SK-N-SH (cell line): ENCODE data around the gene H1-8.

Source experiments
- CHD2 ChIP-seq: fragments of 150-350 bp; IDR thresholded peaks from 2 replicates; pipeline ENCODE4 v1.6.1; 2018; ENCODE audit warnings: low read length; ENCODE audit not compliant: partially characterized antibody
- ELF1 ChIP-seq: IDR thresholded peaks from 2 replicates; pipeline ENCODE4 v1.4.0; 2012
- EP300 ChIP-seq, 2 experiments: IDR thresholded peaks; 2 replicates each; pipeline versions ENCODE4 v1.4.0 to v1.6.1; 2012; ENCODE audit warnings: borderline replicate concordance in 1 of 2, low read depth in 1 of 2, low read length in 1 of 2
- EZH2phosphoT487 ChIP-seq: fragments of 200-600 bp; sonication (generic); IDR thresholded peaks from 2 replicates; pipeline ENCODE4 v1.6.1; 2017; ENCODE audit warnings: low read depth, mixed run types, mild to moderate bottlenecking, antibody characterized with exemption, moderate library complexity, borderline replicate concordance
- MXI1 ChIP-seq: IDR thresholded peaks from 2 replicates; pipeline ENCODE4 v1.6.1; 2012; ENCODE audit warnings: mild to moderate bottlenecking, low read depth, low read length, improper control_type of control experiment
- NFIC ChIP-seq: IDR thresholded peaks from 2 replicates; pipeline ENCODE4 v1.4.0; 2012; ENCODE audit warnings: borderline replicate concordance
- POLR2AphosphoS5 ChIP-seq: IDR thresholded peaks from 2 replicates; pipeline ENCODE4 v1.6.1; 2012; ENCODE audit warnings: low read depth, low read length
- RCOR1 ChIP-seq: fragments of 150-350 bp; IDR thresholded peaks from 2 replicates; pipeline ENCODE4 v1.6.1; 2017; ENCODE audit warnings: antibody characterized with exemption, low read length
- RFX5 ChIP-seq: IDR thresholded peaks from 2 replicates; pipeline ENCODE4 v1.6.1; 2012; ENCODE audit warnings: mild to moderate bottlenecking, improper control_type of control experiment, low read length
- TCF12 ChIP-seq: IDR thresholded peaks from 2 replicates; pipeline ENCODE4 v1.4.0; 2012
- TF ChIP-seq, protein P1 (sequence below): IDR thresholded peaks from 2 replicates; pipeline ENCODE4 v1.4.0; 2012; ENCODE audit warnings: low read depth
- TF ChIP-seq, protein P2 (sequence below): fragments of 200-600 bp; sonication (generic); IDR thresholded peaks from 2 replicates; pipeline ENCODE4 v1.6.1; 2017; ENCODE audit warnings: antibody characterized with exemption, mild to moderate bottlenecking, moderate library complexity
- TF ChIP-seq, protein P3 (sequence below): IDR thresholded peaks from 2 replicates; pipeline ENCODE4; 2012

DNA sequence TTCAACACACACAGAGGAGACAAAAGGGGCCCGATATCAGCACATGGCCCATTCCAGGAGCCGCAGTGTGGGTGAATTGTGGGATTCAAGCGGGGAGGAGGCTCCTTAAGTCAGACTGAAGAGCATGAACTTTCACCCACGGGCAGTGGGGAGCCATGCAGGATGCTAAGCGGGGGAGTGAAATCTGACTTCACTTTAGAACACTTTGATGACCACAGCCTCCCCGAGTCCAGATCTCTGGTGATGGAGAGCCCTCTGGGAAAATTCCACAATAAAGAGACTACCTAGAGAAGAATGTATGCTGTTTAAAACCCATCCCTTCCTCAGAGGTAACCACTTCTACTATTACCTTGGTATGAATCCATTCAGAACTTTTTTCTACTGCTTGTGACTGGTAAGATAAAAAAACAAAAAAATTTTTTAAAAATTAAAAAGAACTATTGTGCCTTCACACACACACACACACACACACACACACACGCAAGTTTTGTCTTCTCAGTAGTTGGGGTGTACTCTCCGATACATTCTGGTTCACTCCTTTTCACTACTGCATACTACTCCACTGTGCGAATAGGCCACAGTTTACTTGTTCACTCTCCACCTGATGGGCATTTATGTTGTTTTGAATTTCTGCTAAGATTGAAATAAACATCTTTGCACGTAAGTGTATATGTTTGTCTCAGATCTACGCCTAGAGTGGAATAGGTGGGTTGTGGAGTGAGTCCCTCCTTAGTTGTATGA lies 2.0 kb upstream of the H1-8 start:
- TF ChIP-seq MXI1 (no peak), NFIC (no peak), EP300 (IDR thresholded peaks at IDR 0.05; ENCODE audit: borderline replicate concordance in 1 of 2, low read depth in 1 of 2, low read length in 1 of 2) (no peak), CHD2 (no peak), POLR2AphosphoS5 (no peak), RFX5 (no peak), TCF12 (no peak), RCOR1 (no peak), EZH2phosphoT487 (no peak), ELF1 (no peak)
- TF ChIP-seq, protein P1, sequence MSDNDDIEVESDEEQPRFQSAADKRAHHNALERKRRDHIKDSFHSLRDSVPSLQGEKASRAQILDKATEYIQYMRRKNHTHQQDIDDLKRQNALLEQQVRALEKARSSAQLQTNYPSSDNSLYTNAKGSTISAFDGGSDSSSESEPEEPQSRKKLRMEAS: no peak
- TF ChIP-seq, protein P2, sequence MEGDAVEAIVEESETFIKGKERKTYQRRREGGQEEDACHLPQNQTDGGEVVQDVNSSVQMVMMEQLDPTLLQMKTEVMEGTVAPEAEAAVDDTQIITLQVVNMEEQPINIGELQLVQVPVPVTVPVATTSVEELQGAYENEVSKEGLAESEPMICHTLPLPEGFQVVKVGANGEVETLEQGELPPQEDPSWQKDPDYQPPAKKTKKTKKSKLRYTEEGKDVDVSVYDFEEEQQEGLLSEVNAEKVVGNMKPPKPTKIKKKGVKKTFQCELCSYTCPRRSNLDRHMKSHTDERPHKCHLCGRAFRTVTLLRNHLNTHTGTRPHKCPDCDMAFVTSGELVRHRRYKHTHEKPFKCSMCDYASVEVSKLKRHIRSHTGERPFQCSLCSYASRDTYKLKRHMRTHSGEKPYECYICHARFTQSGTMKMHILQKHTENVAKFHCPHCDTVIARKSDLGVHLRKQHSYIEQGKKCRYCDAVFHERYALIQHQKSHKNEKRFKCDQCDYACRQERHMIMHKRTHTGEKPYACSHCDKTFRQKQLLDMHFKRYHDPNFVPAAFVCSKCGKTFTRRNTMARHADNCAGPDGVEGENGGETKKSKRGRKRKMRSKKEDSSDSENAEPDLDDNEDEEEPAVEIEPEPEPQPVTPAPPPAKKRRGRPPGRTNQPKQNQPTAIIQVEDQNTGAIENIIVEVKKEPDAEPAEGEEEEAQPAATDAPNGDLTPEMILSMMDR: no peak
- TF ChIP-seq, protein P3, sequence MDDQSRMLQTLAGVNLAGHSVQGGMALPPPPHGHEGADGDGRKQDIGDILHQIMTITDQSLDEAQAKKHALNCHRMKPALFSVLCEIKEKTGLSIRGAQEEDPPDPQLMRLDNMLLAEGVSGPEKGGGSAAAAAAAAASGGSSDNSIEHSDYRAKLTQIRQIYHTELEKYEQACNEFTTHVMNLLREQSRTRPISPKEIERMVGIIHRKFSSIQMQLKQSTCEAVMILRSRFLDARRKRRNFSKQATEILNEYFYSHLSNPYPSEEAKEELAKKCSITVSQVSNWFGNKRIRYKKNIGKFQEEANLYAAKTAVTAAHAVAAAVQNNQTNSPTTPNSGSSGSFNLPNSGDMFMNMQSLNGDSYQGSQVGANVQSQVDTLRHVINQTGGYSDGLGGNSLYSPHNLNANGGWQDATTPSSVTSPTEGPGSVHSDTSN: no peak
